Neural crest cell (in vitro differentiated cells): ENCODE data around the gene DDX54. TPM values are rescaled to one million over a fixed set of nuclear protein-coding genes. Genes with fewer than 3 reads are reported as not detected.
A peak's percentile ranks its signal among the peaks of the same experiment; 100 is the strongest.

ENCODE experiments used
- DNase-seq: peaks from one replicate; pipeline ENCODE4 v3.0.0; 2021; ENCODE audit warnings: low read depth, mixed read lengths, low spot score
- H3K27ac Mint-ChIP-seq: one replicate; pipeline ENCODE4 v1.8.0; 2021; ENCODE audit warnings: mild to moderate bottlenecking, mixed read lengths; ENCODE audit not compliant: unreplicated experiment
- H3K27me3 Mint-ChIP-seq: 2 replicates; pipeline ENCODE4 v1.8.0; 2021; ENCODE audit warnings: low read depth, mild to moderate bottlenecking, mixed read lengths
- H3K36me3 Mint-ChIP-seq: 2 replicates; pipeline ENCODE4 v1.8.0; 2021; ENCODE audit warnings: low read depth, mild to moderate bottlenecking, mixed read lengths
- H3K4me1 Mint-ChIP-seq: 2 replicates; pipeline ENCODE4 v1.8.0; 2021; ENCODE audit warnings: mixed read lengths
- H3K4me3 Mint-ChIP-seq: one replicate; pipeline ENCODE4 v1.8.0; 2021; ENCODE audit warnings: mild to moderate bottlenecking, mixed read lengths
- H3K9me3 Mint-ChIP-seq: 2 replicates; pipeline ENCODE4 v1.8.0; 2021; ENCODE audit warnings: mixed read lengths
- CTCF ChIP-seq: fragments of 200-600 bp; sonication (generic); conservative IDR thresholded peaks from 2 replicates; pipeline ENCODE4 v1.5.0; 2021; ENCODE audit warnings: antibody characterized with exemption, mild to moderate bottlenecking
- total RNA-seq: library from RNA; stranded (reverse); gene quantifications from 2 replicates; pipeline ENCODE4 v1.2.1, GENCODE V29; 2021

DDX54 gene
- total RNA-seq, 1 donor from 2014 or later: 69.7 TPM

- no peaks in the 10 kb centered on the region for H3K9me3 Mint-ChIP-seq
- TF ChIP-seq CTCF: no peak
- H3K36me3 Mint-ChIP-seq: peaks cover 3% of the 10 kb centered on the region
- DNase-seq: no peak
- H3K4me3 Mint-ChIP-seq: no peak overlapping the region
- H3K27me3 Mint-ChIP-seq: no peaks in the 10 kb centered on the region
- H3K4me1 Mint-ChIP-seq: peaks cover 31% of the 10 kb centered on the region
- H3K27ac Mint-ChIP-seq: peak overlapping the region; percentile 58
These were observed 41.7 kb upstream of the DDX54 start for GRCh38 chr12:113226696-113227568.

GRCh38 chr12:113224955-113225354 is 39.7 kb upstream of the DDX54 start:
- no peaks in the 10 kb centered on the region for H3K27me3 Mint-ChIP-seq
- H3K27ac Mint-ChIP-seq: no peak overlapping the region
- H3K36me3 Mint-ChIP-seq: peaks cover 2% of the 10 kb centered on the region
- H3K9me3 Mint-ChIP-seq: no peaks in the 10 kb centered on the region
- no peak overlapping the region for H3K4me3 Mint-ChIP-seq
- peaks cover 39% of the 10 kb centered on the region for H3K4me1 Mint-ChIP-seq
- TF ChIP-seq CTCF: no peak
- DNase-seq: no peak

- H3K27ac Mint-ChIP-seq: peak overlapping the region; percentile 77
- peak overlapping the region; percentile 94 for H3K4me3 Mint-ChIP-seq
- TF ChIP-seq CTCF: no peak
- H3K4me1 Mint-ChIP-seq: peaks cover 27% of the 10 kb centered on the region
- no peaks in the 10 kb centered on the region for H3K9me3 Mint-ChIP-seq
- H3K27me3 Mint-ChIP-seq: no peaks in the 10 kb centered on the region
- DNase-seq: no peak
- H3K36me3 Mint-ChIP-seq: no peaks in the 10 kb centered on the region
These were observed 37.7 kb upstream of the DDX54 start for GRCh38 chr12:113222730-113223531.

GRCh38 chr12:113221997-113222729 is 36.9 kb upstream of the DDX54 start:
- Mint-ChIP-seq H3K27me3 (no peaks in the 10 kb centered on the region), H3K36me3 (no peaks in the 10 kb centered on the region), H3K27ac (no peak overlapping the region), H3K4me1 (peaks cover 31% of the 10 kb centered on the region), H3K4me3 (peak overlapping the region; percentile 94), H3K9me3 (no peaks in the 10 kb centered on the region)
- no peak for DNase-seq
- no peak for TF ChIP-seq CTCF
